Stimulated activated CD8-positive, alpha-beta memory T cell treated with anti-CD3 and anti-CD28 coated beads, Interleukin-4, amount 100 ng/mL, for 4 hours (primary cell): ENCODE results near the gene CD300LD.
"Not testable (repeated sequence)": the region's sequence is repeated elsewhere in the genome, so short reads cannot be mapped to it uniquely, and the experiment has no call there.

Source experiments
- DNase-seq, 2 donors: peaks; one replicate each; pipeline ENCODE4 v3.0.0-alpha.2; 2020; ENCODE audit warnings: low read depth in 2 of 2, low spot score in 1 of 2

CD300LD gene

GRCh38 chr17:74592087-74592990, at the start of gene CD300LD:
Gene CD300LD (minus strand): TSS chr17:74592283. CDS start chr17:74592202, 81 bp downstream.
- no peak for DNase-seq

- no peak for DNase-seq
Measured at GRCh38 chr17:74641224-74641957, 49.3 kb upstream of the CD300LD start.

- no peak for DNase-seq
Measured at GRCh38 chr17:74639704-74640151, 47.6 kb upstream of the CD300LD start.

GRCh38 chr17:74637926-74638325, 45.8 kb upstream of the CD300LD start:
- DNase-seq = no peak

GRCh38 chr17:74637265-74637664, 45.2 kb upstream of the CD300LD start:
- DNase-seq = no peak

- DNase-seq = not testable (repeated sequence)
Measured at GRCh38 chr17:74636541-74637085, 44.5 kb upstream of the CD300LD start.

- DNase-seq = no peak
Measured at GRCh38 chr17:74635418-74635817, 43.3 kb upstream of the CD300LD start.

GRCh38 chr17:74633326-74633725, 41.2 kb upstream of the CD300LD start:
- no peak for DNase-seq

- DNase-seq = no peak
Measured at GRCh38 chr17:74632617-74633016, 40.5 kb upstream of the CD300LD start.

- DNase-seq = no peak
Measured at GRCh38 chr17:74631468-74632450, 39.7 kb upstream of the CD300LD start.

- DNase-seq = not testable (repeated sequence)
Measured at GRCh38 chr17:74630251-74630650, 38.2 kb upstream of the CD300LD start.

GRCh38 chr17:74625661-74626060, 33.6 kb upstream of the CD300LD start:
- DNase-seq = no peak

- no peak for DNase-seq
Measured at GRCh38 chr17:74624131-74624530, 32.0 kb upstream of the CD300LD start.

GRCh38 chr17:74623693-74624093, 31.6 kb upstream of the CD300LD start, which contains the start of gene CD300E:
Gene CD300E (minus strand): TSS chr17:74623738. CDS start chr17:74623621, 117 bp downstream.
- no peak for DNase-seq

GRCh38 chr17:74619077-74619673, 27.1 kb upstream of the CD300LD start:
- no peak for DNase-seq

GRCh38 chr17:74618451-74618850, 26.4 kb upstream of the CD300LD start:
- no peak for DNase-seq

GRCh38 chr17:74616696-74617095, 24.6 kb upstream of the CD300LD start:
- no peak for DNase-seq

- DNase-seq = no peak
Measured at GRCh38 chr17:74612046-74612445, 20.0 kb upstream of the CD300LD start.

- no peak for DNase-seq
Measured at GRCh38 chr17:74610108-74610507, 18.0 kb upstream of the CD300LD start.

- DNase-seq = no peak
Measured at GRCh38 chr17:74608511-74608910, 16.4 kb upstream of the CD300LD start.
